HG02798 (cell line): ENCODE measurements around the gene DOCK4.

Experiments used
- ATAC-seq: cut with Tn5 transposase; IDR thresholded peaks from one replicate; pipeline ENCODE4 v1.9.1; 2021; ENCODE audit warnings: mild to moderate bottlenecking; ENCODE audit not compliant: unreplicated experiment, poor library complexity

DOCK4 gene

DNA sequence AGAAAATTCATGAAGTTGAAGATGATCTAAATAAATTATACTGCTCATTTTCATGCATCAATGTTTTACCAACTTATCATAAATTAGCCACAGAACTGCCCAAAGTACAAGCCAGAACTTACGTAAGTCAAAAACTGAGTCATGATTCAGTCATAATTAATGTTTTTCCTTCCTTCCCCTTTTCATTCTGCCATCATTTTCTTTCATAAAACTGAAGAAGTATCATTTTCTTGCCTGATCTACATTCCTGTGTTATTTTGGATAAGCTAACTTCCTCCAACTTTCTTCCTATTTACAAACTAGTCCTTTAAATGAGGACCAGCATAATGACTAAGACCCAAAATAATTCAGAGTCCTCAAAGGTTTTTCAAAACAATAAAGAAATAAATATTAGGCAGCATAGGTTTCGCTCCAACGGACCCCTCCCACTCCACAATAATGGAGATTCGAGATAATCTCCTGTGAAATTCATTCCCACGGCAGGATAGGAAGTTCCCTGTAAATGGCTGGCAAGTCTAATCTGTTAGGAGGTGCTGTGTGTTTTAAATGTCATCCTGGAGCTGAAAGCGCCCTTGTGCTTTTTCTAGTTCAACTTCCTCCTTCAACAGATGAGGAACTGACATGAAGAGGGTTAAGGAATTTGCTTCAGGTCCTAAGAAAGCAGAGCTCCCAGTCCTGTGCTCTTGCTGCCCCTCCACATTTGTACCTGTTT, 218.9 kb downstream of the DOCK4 start:
- no peak for ATAC-seq

DNA sequence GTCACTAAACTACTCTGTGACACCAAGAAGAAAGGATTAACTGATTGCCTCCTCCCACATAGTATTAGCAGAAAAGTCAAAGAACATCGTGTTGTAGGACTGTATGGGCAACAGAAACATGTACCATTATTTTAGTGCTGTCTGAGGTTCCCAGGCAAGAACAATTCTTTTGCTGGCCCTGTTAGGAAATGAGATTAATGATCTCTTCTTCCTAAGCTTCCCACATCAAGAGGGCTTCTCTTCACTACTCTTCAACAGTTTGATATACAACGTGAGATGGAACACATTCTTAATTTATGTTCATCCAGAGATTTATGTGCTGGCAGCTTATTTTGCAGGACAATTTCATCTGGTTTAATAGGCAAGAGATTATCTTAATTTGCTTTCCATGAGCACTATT, 219.6 kb downstream of the DOCK4 start:
- no peak for ATAC-seq

DNA sequence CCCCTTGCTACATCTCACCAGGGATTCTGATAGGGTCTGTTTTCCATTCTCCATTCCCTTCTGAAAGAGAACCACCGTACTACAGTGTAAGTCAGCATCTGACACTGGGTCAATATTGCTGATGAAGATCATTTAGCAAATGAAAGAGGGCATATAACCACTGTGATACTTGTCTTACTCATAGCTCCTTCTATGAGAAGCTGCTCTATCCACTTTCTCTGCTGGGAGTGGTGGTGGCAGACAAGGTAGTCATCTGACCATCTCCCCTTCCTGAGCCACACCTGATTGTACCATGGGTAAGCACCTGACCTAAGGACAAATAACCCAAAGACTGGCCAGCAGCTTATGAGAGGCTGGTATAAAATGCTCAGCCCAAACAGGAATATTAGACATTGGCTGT, 220.4 kb downstream of the DOCK4 start:
- no peak for ATAC-seq

DNA sequence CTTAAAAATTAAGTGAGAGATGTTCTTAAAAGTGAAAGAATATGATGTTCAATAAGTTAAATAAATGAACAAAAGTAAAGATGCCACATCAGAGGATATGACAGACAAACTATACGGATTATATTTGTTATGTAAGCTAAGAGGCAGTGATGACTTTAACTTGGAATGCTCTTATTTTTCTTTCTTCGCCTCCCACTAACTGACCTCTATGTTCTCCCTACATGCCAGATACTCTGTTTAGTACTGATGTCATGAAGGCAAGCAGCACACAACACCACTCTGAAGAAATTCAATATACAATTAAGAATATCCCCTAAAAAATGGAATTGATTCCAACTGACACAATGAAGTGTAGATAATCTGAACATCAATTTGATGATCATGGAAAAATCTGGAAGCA, 223.4 kb downstream of the DOCK4 start:
- no peak for ATAC-seq

DNA sequence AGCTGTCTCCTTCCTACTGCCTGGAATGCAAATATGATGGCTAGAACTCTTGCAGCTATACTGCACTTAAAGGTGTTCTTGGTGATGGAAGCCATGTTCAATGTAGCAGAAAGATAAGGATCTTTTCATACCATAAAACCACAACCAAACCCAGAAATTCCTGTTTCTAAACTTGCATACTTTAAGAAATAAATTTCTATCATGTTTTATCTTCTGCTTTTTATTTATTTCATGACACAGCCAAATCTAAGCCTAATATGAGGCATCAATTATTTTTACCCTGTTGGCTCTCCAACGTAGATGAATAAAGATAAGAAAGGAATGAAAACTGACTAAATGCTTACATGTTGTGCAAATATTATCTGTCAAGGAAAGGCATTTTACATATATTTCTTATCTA, 224.1 kb downstream of the DOCK4 start:
- no peak for ATAC-seq

DNA sequence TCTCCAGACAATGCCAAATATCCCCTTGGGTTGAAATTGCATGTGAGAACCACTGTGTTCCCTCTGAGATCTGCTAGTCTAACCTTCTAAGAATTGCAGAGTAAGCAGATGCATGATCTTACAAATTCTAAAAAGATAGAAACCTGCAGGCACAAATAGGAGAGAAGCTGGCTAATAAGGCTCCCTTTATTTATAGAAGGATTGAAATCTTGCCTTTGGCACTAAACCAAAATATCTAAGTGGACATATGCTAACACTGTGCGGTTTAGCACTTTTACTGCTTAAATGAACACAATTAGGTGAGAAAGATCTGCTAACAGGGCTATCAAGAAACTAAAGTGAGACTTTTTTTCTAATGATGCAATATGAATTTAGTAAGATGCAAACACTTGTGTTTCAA, 225.5 kb downstream of the DOCK4 start:
- ATAC-seq, result no peak

DNA sequence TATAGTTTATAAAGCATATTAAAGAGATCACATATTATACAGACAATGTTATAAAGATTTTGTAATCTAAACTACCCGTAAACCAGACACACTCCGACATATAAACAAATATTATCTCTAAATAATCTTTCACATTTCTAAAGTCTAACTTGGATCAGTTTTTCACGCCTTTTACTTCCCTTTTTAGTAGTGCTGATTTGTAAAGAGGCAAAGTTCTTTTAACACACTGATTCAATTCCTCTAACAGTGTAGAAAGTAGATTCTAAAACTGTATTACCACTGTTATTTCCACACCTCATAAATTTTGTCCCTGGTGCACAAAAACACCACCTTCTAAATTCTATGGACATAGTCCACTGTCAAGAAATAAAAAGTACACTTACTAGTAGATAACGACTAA, 230.9 kb downstream of the DOCK4 start:
- ATAC-seq, result no peak

DNA sequence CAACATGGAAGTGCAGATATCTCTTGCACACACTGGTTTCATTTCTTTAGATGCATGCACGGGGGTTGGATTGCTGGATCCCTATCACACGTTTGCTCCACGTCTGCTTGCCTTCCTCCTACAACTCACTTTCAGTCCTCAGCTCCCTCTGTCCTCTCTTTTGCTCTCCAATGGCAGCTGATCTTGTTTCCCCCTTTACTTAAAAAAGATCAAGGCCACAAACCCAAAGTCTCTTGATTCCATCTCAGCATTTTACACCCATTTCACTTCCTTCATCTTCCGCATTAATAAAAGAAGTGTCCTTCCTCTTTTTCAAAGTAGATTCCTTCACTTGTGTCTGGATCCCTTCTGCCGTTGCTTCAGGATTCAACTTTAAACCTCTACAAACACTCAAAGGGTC, 245.2 kb downstream of the DOCK4 start:
- ATAC-seq, result no peak

DNA sequence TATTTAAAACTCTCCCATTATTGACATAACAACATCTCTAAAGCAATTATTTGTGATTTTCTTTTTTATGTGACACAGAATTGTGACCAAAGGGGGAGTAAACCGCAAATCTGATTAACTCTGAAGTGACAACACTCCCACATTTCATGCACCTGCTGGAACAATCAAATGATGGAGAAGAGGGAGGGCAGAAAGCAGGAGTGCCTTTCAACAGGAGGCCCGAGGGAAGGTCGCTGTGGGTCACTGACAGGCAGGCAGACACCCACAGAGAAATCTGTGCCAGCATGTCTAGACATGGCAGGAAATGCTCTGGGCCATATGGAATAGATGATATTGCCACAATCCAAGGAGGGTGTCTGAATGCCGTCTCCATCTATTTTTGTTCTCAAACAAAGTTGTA, 247.3 kb downstream of the DOCK4 start:
- no peak for ATAC-seq

DNA sequence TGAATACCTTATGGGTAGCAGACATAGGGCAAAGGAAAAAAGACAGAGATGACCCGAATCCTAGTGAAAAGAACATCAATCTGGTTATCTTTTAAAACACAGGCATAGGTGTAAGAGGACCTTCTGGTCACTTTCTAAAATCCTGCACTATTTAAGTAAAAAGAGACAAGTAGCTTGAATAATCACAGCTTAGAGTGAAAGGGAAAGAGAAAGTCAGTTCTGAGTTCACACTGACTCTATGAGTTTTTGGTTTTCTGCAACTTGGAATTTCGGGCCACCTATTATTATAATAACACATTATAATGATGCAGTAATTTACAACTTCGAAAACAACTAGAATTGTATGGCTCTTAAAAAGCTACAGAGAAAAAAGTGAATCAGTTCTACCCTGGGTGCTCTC, 247.8 kb downstream of the DOCK4 start:
- no peak for ATAC-seq

DNA sequence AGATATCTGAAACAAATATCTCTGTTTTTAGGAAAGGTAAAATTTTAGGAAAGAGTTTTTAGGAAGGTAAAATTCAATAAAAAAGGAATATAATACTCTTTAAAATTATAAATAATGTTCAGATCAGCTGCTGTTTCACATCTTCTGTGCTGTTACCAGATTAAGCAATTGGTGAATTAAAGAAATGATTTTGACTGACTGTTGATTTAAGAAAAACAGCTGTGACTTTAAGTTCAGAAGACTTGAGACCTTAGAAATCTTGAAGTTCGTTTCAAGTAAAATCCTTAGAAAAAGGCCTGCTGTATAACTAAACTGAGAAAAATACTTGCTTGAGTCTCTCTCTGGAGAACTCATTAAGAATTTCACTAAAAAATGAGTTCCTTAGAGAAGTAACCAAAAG, 250.6 kb downstream of the DOCK4 start:
- no peak for ATAC-seq

DNA sequence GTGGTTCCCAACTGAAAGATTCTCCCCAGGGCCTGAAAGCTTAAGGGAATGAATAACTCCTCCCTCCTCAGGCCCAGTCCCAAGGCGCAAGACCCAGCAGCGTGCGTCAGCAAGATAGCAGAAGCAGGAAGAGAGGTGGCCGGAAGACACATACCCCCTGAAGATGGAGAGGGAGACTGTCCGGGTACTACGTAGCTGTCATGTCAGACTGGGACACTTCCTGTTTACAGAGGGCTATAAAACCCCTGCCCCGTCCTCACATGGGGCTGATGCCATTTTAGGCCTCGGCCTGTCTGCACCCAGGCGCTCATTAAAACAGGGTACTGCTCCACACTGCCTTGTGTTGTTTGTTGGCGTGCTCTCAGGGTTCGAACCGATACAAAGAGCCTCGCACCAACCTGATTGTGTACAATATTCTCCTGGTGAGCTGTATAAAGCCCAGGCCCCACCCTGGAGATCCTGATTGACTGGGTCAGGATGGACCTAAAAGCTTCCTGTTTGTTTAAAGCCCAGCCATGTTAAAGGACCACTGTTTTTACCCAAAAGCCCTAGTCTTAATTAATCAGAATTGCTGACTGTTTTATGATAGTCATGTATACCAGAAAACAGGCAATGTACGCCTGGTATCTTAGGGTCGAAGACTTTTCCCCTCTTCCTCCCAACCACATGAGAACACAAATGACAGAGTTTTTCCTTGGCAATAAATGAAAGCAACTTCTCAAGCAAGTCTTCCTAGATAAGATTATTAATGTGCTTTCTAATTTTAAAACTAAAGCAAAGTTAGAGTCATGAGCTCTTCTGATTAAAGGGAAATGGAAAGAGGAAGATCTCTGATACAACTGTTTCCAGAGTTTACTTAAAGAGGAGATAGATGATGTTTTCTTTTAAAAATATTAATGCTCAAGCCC, 251.5 kb downstream of the DOCK4 start:
- no peak for ATAC-seq

DNA sequence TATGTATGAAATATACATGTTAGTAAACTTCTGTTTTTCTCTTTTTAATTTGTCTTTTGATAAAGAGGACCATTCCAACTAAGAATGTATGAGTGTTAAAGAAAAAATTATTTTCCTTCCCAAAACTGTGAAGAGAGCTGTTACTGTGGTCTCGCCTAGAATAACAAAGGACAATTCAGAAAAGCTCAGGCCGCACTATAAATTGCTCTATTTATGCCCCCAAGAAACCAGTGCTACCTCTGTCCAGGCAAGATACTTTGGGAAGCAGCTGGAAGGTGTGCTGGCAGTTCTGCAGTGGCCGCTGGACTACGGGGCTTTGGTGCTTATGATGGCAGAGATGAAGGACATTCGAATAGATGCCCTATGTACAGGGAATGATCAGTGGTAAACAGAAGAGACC, 252.1 kb downstream of the DOCK4 start:
- no peak for ATAC-seq

DNA sequence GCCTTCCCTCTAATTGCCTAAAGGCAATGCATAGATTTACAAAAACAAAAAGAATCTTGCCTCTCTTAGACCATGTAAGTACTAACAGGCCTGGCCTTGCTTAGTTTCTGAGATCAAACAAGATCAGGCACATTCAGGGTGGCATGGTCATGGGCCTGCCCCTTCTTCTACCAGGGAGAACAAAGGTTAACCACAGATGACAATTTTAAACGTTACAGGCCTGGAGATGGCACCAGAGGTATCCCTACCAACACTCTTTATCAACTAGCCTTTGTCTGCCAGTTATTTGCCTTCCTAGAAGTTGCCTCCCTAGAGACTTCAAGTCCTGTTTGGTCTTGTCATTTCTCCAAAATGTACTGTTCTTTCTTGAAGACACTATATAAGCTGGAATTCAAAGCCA, 252.6 kb downstream of the DOCK4 start:
- peak; percentile 53 for ATAC-seq

DNA sequence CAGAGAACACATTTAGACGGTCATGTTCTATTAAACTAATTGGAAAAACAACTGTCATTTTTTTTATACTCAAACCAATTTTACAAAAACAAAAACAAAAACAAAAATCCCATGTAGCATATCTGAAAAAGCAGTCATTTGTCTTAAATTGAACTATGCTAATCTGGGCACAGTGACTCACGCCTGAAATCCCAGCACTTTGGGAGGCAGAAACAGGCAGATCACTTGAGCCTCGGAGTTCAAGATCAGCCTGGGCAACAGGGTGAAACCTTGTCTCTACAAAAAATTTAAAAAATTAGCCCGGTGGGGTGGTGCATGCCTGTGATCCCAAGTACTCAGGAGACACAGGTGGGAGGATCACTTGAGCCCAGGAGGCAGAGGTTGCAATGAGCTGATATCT, 253.4 kb downstream of the DOCK4 start:
- ATAC-seq, result no peak

DNA sequence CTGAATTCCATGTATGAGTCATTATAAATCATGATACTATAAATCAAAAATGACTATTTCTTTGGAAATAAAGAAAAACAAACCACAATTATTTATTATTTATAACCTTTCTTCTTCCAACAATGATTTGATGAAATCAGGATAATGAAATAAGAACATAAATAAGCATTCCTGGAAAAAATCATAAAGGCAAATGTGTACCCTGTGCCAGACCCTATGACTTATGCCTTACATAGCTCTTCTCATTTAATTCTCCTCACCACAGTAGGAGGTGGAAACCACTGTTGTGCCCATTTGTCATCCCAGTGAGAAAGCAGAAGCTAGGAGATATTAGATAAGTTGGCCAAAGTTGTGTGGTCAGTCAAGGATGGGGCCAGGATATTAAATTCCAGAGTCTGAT, 255.1 kb downstream of the DOCK4 start:
- ATAC-seq, result no peak

DNA sequence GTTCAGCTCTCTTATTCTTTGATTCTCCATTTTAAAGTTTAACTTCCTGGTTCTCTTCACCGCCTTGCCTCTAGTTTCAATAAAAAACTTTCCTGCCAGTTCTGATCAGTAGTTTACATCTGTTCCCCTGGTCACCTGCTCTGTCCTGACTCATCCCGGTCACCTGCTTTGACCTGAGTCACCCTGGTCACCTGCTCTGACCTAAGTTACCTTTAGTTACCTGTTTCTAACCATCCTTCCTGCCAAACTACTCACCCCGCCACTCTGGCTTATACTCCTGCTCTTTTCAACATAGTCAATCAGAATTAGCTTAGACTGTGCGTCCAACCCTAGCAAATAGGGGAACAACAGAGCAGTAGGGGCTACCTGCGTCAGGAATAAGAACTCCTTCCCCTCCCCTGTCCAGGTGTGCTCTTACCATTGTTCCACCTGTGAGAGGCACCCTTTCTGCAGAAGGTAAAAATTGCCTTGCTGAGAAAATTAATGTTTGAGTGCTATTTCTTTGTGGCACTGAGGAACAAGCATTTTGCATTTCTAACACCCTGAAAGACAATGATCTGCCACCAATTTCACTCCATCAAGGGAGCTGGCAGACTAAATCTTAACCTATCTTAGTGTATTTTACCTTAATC, 263.6 kb downstream of the DOCK4 start:
- ATAC-seq, result no peak

DNA sequence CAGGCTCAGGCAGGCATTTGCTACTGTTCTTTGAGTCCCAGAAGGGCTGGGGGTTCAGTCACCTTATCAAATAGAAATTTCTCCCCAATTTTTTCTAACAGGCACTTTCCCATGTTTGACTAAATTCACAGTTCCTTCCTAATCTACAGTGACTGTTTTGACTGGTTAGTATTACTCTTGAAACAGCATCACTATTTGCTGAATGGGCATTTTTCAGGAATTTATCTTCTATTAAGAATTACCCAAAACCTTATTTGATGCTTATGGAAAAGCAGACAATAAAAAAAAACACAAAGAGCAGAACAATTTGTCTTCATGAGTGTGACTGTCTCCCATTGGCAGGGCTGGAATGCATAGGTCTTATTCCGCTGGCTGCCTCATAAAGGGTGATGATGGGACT, 269.0 kb downstream of the DOCK4 start:
- ATAC-seq, result no peak

DNA sequence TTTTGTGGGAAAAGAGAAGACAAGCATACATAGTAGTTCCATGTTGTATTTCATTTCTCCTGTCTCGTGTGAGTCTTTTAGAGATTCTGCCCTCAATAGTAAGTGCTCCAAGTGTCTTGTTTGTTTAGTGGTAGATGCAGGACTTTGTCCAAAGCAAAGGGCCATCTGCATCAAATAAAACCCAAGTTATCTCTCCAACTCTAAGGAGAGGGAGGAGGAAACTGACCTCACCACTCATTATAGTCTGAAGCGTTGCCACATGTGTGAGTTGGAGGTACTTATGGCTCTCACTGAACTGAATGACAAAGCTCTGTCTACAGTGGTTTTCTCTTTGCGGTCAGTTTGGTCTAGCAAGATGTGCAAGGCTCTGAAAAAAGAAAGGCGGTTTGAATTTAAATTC, 272.6 kb downstream of the DOCK4 start:
- no peak for ATAC-seq

DNA sequence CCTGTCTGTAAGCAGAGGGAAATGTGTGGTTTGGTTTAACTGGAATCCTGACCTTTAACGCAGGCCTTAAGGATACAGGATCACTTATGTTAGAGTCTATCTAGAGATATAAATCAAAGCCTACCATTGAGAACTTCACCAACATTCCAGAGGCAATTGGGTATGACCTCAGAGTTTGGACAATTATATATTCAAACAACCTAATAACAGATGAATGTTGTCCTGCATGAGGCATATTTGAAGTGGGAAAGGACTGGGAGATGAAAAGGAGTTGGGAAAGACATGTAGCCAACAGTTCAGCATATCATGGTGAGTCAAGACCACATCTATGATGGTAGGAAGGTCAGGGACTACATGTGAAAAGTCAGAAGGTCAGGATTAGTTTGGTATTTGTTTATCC, 274.2 kb downstream of the DOCK4 start:
- ATAC-seq, result no peak

DNA sequence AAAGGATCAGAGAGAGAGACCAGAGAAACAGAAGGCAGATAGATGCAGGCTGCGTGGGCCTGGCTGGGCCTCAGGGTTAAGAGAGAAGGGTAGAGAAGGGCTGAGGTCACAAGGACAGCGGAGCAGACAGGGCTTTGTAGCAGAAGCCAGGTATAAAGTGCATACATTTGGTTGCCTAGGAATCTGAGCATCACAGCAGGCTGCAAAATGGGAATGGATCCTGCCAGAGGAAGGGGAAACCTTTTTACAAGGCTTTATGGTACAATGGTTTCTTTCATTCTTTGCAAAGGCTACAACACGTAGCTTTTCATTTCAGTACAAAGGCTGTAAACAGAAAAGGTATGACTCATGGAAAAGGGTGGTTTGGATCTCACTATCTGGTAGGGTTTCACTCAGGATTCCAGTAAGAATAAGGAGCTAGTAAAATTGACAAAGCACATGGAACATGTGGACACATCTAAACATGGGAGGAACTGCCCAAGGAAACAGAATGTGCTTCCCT, 275.1 kb downstream of the DOCK4 start:
- ATAC-seq, result no peak
